ENCODE measurements around the gene POGLUT2.

DNA sequence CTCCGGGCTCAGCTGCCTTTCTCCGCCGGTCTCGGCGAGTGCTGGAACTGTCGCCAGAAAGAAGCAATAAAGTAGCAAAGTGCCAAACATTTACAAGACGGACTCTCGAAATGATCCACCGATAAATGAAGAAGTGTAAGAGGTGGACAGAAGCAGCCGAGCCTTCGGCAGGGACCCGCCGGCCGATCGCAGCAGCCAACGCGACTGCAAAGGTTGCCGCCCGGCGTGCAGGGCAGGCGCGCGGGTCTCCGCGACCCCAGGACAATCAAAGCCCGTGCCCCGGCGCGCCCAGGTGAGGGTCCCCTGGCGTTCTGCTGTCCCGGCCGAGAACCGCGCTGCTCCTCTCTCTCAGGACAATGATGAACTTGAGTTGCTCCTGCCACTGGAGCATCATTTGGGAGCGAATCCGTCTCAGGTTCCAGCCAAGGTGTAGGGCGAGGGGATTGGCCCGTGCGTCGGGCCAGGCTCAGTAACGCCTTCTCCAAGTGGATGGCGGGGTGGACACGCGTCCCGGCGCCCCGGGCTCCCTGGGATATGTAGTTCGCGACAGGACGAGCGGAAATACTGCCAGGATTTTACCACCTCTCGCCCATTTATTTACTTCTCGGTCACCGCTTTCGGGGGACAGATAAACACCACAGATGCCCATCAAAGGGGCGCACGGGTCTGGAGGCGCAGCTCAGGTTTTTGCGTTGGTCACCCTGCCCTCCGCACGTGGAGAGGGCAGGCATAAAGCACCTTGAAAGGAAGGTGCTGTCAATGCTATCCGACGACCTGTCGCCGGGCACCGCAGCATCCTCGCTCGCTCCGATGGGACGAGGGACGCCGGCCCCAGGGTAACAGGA is at the start of gene POGLUT2, which contains the start of gene BIVM:
- TF ChIP-seq HDGF (IDR thresholded peaks at IDR 0.05; ENCODE audit: borderline replicate concordance) = no peak
- no peak for TF ChIP-seq BHLHE40 (IDR thresholded peaks at IDR 0.05; ENCODE audit: borderline replicate concordance)
- TF ChIP-seq PKNOX1 (IDR thresholded peaks at IDR 0.05) = no peak
- no peak for TF ChIP-seq TARDBP (IDR thresholded peaks at IDR 0.05)
- TF ChIP-seq ARNT (IDR thresholded peaks at IDR 0.05) = no peak
- TF ChIP-seq SP1 (IDR thresholded peaks at IDR 0.05) = no peak
- no peak for TF ChIP-seq FOXK2 (IDR thresholded peaks at IDR 0.05)
- TF ChIP-seq CTBP1 (IDR thresholded peaks at IDR 0.05; ENCODE audit: borderline replicate concordance) = peak; percentile 52
